WI38 (cell line): Measurements from ENCODE around the gene CD44.

Experiments used
- H3K4me3 ChIP-seq: 2 replicates; pipeline ENCODE4 v1.5.1; 2011; ENCODE audit warnings: low read depth, mild to moderate bottlenecking, control low read depth, low read length
- CTCF ChIP-seq: IDR thresholded peaks from 2 replicates; pipeline ENCODE4 v1.5.1; 2012; ENCODE audit warnings: low read depth, mild to moderate bottlenecking, control low read depth, low read length

Gene CD44

GRCh38 chr11:35112056-35112845 lies 26.7 kb upstream of the CD44 start:
- no peak for TF ChIP-seq CTCF
- H3K4me3 ChIP-seq, result no peak overlapping the region

GRCh38 chr11:35112846-35113105 lies 26.2 kb upstream of the CD44 start:
- no peak overlapping the region for H3K4me3 ChIP-seq
- TF ChIP-seq CTCF, result no peak

GRCh38 chr11:35114906-35115687 lies 23.9 kb upstream of the CD44 start:
- no peak for TF ChIP-seq CTCF
- H3K4me3 ChIP-seq, result no peak overlapping the region

- no peak overlapping the region for H3K4me3 ChIP-seq
- TF ChIP-seq CTCF, result no peak
Observed at GRCh38 chr11:35115688-35116030, 23.3 kb upstream of the CD44 start.

- no peak for TF ChIP-seq CTCF
- H3K4me3 ChIP-seq, result no peak overlapping the region
Observed at GRCh38 chr11:35116245-35116644, 22.7 kb upstream of the CD44 start.

- no peak overlapping the region for H3K4me3 ChIP-seq
Observed at GRCh38 chr11:35116762-35117640, 22.0 kb upstream of the CD44 start.

More at GRCh38 chr11:35116762-35117640, 22.0 kb upstream of the CD44 start:
- TF ChIP-seq CTCF, result no peak
